HG03103 (cell line): ENCODE results near the gene MUC22.

Experiments
- ATAC-seq: cut with Tn5 transposase; IDR thresholded peaks from one replicate; pipeline ENCODE4 v1.9.1; 2021; ENCODE audit warnings: low read depth; ENCODE audit not compliant: unreplicated experiment

Gene MUC22

GRCh38 chr6:31070711-31071197, 60.5 kb downstream of the MUC22 start:
- ATAC-seq = no peak

GRCh38 chr6:31074401-31074800, 64.1 kb downstream of the MUC22 start:
- no peak for ATAC-seq

GRCh38 chr6:31075528-31075927, 65.3 kb downstream of the MUC22 start:
- no peak for ATAC-seq

- no peak for ATAC-seq
These were observed 66.3 kb downstream of the MUC22 start for GRCh38 chr6:31076611-31077010.

- ATAC-seq = no peak
These were observed 69.5 kb downstream of the MUC22 start for GRCh38 chr6:31079656-31080261.

- no peak for ATAC-seq
These were observed 71.6 kb downstream of the MUC22 start for GRCh38 chr6:31081872-31082271.

- ATAC-seq = no peak
These were observed 73.6 kb downstream of the MUC22 start for GRCh38 chr6:31083742-31084354.
